ENCODE results near the gene RABAC1.

Gene RABAC1

DNA sequence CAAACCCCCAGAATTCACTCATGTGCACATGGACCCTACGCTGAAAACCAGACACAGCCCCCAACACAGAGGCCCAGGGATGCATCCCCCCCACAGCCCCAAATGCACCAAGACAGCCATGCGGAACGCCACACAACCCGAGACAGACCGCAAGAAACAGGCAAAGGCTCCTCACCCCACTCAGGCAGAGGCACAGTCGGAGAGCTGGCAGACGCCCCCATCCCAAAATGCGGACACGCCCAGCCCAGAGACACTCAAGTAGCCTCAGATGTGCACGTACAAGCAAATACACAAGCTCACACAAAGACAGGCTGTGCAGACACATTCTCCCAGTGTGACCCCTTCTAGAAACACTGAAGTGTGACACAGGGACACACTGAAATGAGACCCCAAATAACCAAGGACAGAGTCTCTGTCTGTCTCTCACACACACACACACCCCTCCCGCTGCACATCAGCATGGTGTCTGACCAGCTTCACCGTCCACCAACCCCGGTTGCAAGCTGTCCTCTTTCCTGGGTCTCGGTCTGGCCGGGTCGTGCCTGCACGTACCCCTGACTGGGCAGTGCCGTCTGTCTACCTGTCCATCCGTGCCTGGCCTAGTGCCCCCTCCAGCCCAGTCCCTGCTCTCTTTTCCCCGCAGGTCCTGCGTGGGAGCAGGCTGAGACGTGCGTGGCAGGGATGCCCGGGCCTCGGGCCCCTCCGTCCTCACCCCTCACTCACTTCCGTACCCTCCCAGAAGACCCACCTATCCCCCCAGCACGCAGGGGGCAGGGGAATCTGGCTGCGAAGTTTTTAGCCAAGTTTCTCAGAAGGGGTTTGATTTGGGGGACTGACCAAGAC, 47.0 kb downstream of the RABAC1 start:
- H3K27me3 ChIP-seq (replicated peaks; ENCODE audit: control insufficient read depth, insufficient read depth, low read length), result peaks cover 2% of the 10 kb centered on the region
- peaks cover 2% of the 10 kb centered on the region for H3K36me3 ChIP-seq (ENCODE audit: control insufficient read depth, insufficient read depth, low read length)
- no peak for DNase-seq (ENCODE audit: extremely low read depth, insufficient read length)
- TF ChIP-seq, protein P1, sequence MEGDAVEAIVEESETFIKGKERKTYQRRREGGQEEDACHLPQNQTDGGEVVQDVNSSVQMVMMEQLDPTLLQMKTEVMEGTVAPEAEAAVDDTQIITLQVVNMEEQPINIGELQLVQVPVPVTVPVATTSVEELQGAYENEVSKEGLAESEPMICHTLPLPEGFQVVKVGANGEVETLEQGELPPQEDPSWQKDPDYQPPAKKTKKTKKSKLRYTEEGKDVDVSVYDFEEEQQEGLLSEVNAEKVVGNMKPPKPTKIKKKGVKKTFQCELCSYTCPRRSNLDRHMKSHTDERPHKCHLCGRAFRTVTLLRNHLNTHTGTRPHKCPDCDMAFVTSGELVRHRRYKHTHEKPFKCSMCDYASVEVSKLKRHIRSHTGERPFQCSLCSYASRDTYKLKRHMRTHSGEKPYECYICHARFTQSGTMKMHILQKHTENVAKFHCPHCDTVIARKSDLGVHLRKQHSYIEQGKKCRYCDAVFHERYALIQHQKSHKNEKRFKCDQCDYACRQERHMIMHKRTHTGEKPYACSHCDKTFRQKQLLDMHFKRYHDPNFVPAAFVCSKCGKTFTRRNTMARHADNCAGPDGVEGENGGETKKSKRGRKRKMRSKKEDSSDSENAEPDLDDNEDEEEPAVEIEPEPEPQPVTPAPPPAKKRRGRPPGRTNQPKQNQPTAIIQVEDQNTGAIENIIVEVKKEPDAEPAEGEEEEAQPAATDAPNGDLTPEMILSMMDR (IDR thresholded peaks at IDR 0.05; ENCODE audit: insufficient read depth, low read length, poor library complexity, severe bottlenecking), result no peak
- no peak overlapping the region for H3K4me3 ChIP-seq (replicated peaks; ENCODE audit: low read depth, low read length)

DNA sequence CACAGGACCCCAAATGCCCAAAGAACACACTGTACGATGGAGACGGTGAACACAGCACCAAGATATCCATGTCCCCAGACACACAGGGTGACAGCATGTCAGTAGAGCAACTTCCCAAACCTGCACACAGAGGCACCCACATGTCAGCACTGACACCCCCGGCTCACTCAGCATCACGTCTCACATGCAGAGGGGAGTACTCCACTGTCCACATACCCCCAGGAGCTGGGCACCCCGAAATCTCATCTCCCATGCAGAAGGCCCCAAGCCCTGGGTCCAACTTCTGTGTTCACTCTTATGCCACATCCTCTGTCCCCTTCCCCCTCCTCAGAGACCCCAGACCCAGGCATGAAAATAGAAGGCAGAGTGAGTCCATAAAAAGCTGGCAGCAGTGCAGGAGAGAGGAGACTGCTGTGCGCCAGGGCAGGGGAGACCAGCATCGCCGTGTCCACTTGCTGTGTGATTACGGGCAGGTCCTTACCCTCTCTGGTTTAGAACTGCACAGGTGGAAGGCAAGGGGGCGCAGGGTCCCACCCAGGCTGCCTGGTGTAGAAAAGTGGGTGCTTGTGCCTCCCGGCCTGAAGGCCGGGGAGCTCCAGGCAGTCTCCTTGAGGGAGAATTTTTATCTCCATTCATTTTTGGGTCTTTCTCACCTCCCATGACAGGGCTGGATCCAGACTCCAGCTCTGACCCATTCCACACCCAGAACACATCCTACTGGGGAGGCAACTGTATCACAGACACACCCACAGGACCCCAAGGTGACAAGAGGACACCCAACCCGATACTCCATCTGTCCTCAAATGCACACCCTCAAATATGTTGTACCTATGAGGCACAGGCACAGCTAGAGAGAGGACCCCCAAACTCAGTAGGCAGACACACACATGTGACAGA, 47.9 kb downstream of the RABAC1 start:
- Histone ChIP-seq H3K36me3 (ENCODE audit: control insufficient read depth, insufficient read depth, low read length) (peaks cover 8% of the 10 kb centered on the region), H3K27me3 (replicated peaks; ENCODE audit: control insufficient read depth, insufficient read depth, low read length) (peaks cover 2% of the 10 kb centered on the region), H3K4me3 (replicated peaks; ENCODE audit: low read depth, low read length) (no peak overlapping the region)
- TF ChIP-seq, protein P1 (IDR thresholded peaks at IDR 0.05; ENCODE audit: insufficient read depth, low read length, poor library complexity, severe bottlenecking), result no peak
- DNase-seq (ENCODE audit: extremely low read depth, insufficient read length), result no peak

DNA sequence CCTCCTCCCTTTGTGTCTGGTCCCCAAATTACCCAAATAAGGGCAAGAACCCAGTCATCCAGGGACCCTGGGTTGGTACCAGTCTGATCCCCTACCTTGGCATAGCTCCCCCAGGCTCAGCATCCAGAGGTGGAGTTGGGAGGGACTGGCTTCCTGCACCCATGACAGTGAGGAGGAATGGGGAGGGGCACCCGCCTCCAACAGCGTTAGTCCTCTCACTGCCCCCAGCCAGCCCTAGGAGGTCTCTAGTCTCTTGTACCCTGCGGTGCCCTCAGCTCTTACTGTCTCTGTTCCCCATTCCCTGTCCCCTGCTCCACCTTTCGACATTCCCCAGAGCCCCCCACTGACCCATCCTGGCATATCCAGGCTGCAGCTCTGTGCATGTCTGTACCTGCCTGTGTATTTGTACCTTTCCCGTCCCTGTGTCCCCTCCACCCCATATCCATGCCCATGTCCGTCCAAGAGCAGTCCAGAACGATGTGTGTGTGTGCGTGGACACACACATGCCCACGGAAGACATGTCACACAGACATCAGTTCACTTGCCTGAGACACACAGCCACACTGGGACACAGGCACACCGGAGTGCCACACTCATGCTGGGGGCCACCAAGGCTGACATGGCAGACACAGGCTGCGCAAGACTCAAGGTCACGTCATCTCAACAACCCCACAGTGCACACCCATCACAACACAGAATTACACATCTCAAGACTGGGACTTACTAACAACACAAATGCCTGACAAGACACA, 48.7 kb downstream of the RABAC1 start:
- H3K36me3 ChIP-seq (ENCODE audit: control insufficient read depth, insufficient read depth, low read length), result peaks cover 15% of the 10 kb centered on the region
- peaks cover 2% of the 10 kb centered on the region for H3K27me3 ChIP-seq (replicated peaks; ENCODE audit: control insufficient read depth, insufficient read depth, low read length)
- no peak overlapping the region for H3K4me3 ChIP-seq (replicated peaks; ENCODE audit: low read depth, low read length)
- TF ChIP-seq, protein P1 (IDR thresholded peaks at IDR 0.05; ENCODE audit: insufficient read depth, low read length, poor library complexity, severe bottlenecking), result no peak
- no peak for DNase-seq (ENCODE audit: extremely low read depth, insufficient read length)

DNA sequence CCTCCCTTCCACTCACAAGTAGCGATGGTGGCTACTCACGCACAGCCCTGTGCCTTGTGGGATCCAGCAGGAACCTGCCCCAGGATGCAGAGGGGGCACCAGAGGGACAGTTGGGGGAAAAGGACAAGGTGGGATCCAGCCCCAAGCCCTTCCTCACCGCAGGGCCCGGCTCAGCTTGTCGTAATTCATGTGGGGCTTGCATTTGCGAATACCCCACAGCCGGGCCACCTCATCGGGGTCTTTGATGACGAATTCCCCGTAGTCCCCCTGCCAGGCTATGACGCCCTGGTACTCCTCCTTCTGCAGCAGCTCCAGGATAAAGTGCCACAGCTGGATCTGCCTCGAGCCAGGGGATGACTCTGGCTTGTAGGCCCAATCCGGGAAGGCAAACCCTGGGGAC, 49.4 kb downstream of the RABAC1 start:
- no peak for DNase-seq (ENCODE audit: extremely low read depth, insufficient read length)
- H3K4me3 ChIP-seq (replicated peaks; ENCODE audit: low read depth, low read length), result no peak overlapping the region
- peaks cover 22% of the 10 kb centered on the region for H3K36me3 ChIP-seq (ENCODE audit: control insufficient read depth, insufficient read depth, low read length)
- H3K27me3 ChIP-seq (replicated peaks; ENCODE audit: control insufficient read depth, insufficient read depth, low read length), result peaks cover 2% of the 10 kb centered on the region
- TF ChIP-seq, protein P1 (IDR thresholded peaks at IDR 0.05; ENCODE audit: insufficient read depth, low read length, poor library complexity, severe bottlenecking), result no peak

DNA sequence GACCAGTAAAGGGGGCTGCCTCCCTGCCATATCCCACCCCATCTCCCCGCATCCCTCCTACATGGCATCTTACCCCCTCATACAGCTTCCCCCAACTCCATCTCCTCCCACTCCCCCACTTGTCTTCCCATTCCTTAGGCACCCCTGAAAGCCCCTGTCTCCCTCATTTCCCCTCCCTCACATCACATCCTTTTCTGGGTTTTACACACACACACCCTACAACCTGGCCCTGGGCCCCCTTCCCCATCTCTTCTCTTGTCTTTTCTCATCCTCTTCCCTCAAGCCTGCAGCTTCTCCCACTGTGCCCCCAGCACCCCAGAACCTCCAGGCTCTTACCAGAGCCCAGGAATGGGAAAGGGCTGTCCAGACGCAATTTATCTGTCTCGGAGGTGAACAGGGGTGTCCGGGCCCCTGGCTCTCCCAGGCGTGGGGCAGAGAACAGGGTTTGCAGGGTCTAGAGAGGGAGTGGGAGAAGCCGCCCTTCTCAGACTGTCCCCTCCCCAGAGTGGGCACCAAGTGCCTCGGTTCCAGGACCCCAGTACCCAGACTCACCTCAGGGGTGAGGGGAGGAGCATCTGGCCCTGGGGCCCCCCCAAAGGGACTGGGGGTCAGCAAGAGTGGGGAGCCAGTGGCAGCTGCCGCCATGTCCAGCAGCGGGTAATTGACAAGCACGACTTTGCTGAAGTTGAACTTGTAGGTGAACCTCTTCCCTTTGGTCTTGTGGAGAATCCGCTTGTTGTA, 50.2 kb downstream of the RABAC1 start:
- Histone ChIP-seq H3K4me3 (replicated peaks; ENCODE audit: low read depth, low read length) (no peak overlapping the region), H3K27me3 (replicated peaks; ENCODE audit: control insufficient read depth, insufficient read depth, low read length) (peaks cover 2% of the 10 kb centered on the region), H3K36me3 (ENCODE audit: control insufficient read depth, insufficient read depth, low read length) (peaks cover 29% of the 10 kb centered on the region)
- no peak for DNase-seq (ENCODE audit: extremely low read depth, insufficient read length)
- TF ChIP-seq, protein P1 (IDR thresholded peaks at IDR 0.05; ENCODE audit: insufficient read depth, low read length, poor library complexity, severe bottlenecking), result no peak
